Skeletal muscle tissue (tissue), 4 donors: ENCODE data around the gene RASSF7. TPM values are rescaled to one million over a fixed set of nuclear protein-coding genes. Genes with fewer than 3 reads are reported as not detected.
"Not testable (repeated sequence)": the region's sequence is repeated elsewhere in the genome, so short reads cannot be mapped to it uniquely, and the experiment has no call there.

Source experiments
- H3K27ac ChIP-seq: one replicate; pipeline ENCODE4 v1.7.0; 2013; ENCODE audit warnings: mild to moderate bottlenecking, low read depth, low read length, inconsistent platforms
- H3K27me3 ChIP-seq, 3 donors: one replicate each; pipeline ENCODE4 v1.7.0; 2013; ENCODE audit warnings: low read length in 3 of 3; ENCODE audit not compliant: control insufficient read depth in 3 of 3, insufficient read depth in 3 of 3
- H3K36me3 ChIP-seq, 3 donors: one replicate each; pipeline ENCODE4 v1.7.0; 2013; ENCODE audit warnings: low read length in 3 of 3; ENCODE audit not compliant: control insufficient read depth in 3 of 3, insufficient read depth in 3 of 3
- H3K4me1 ChIP-seq, 3 donors: one replicate each; pipeline ENCODE4 v1.7.0; 2013; ENCODE audit warnings: low read length in 3 of 3, mild to moderate bottlenecking in 3 of 3; ENCODE audit not compliant: control insufficient read depth in 3 of 3, insufficient read depth in 3 of 3
- H3K4me3 ChIP-seq, 3 donors: one replicate each; pipeline ENCODE4 v1.7.0; 2013; ENCODE audit warnings: low read length in 3 of 3
- H3K9ac ChIP-seq, 3 donors: one replicate each; pipeline ENCODE4 v1.7.0; 2013; ENCODE audit warnings: low read length in 3 of 3, mild to moderate bottlenecking in 3 of 3, moderate library complexity in 2 of 3, low read depth in 1 of 3
- H3K9me3 ChIP-seq, 3 donors: one replicate each; pipeline ENCODE4 v1.7.0; 2013; ENCODE audit warnings: low read length in 3 of 3; ENCODE audit not compliant: control insufficient read depth in 3 of 3
- total RNA-seq: library from RNA; depleted of rRNA; stranded (reverse); fragments of >200 nt; gene quantifications from one replicate; pipeline ENCODE4 v1.2.3, GENCODE V29; 2014
- donor health status: Osteomylitis.

RASSF7 gene
- total RNA-seq: 0.52 TPM

DNA sequence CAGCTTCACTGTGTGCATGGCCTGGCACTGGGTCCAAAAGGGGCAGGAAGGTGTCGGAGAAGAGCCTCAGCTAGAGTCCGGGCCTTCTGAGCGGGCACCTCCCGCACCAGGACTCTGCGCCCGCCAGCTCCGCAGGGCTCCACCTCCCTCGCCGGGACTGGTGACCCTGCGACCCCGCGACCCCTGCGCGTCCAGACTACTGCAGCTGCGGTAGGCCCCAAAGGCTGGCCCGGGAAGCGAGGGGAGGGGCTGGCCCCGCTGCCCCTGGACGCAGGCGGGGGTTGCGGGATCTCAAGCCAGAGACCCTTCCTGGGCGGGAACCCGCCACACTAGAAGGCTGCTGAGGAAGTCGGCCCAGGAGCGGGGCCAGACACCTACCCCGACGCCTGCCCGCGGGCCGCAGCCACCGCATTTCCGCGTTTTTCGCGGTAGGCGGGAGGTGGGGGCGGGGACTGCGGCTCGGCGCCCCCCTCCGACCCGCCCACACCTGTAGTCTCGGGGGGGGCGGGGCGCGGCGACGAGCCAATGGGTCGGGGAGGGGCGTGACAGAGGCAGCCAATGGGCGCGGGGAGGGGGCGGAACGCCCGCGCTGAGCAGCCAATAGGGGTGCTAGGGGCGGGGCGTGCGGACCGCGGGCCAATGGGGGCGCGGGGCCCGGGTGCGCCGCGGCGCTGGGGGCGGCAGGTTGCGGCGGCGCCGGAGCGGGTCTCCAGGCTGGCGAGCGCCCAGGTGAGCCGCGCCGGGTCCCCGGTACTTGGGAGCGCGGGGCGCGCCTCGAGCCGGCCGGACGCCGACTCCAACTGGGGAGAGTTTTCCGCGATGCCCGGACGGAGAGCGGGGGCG, at the start of gene RASSF7, which contains the start of gene LMNTD2:
Gene RASSF7 (plus strand): TSS at position 666 of the 843 bp plus-strand sequence. CDS start 799 bp downstream, outside the sequence.
Gene LMNTD2 (minus strand): TSS at position 434 of the 843 bp plus-strand sequence. CDS start 22 bp downstream, at position 412.
- Histone ChIP-seq H3K36me3 (no peaks in the 10 kb centered on the region), H3K27me3 (peaks cover 19 to 35% (median 33%) of the 10 kb centered on the region in 3 donors), H3K4me3 (peak within 1 kb of the TSS; percentile 56 to 73 (median 71)), H3K9me3 (no peaks in the 10 kb centered on the region), H3K9ac (peak within 1 kb of the TSS in 2 of 3 donors; percentile 53 to 74), H3K27ac (no peak within 1 kb of the TSS), H3K4me1 (peaks cover 11 to 17% (median 12%) of the 10 kb centered on the region in 3 donors)

DNA sequence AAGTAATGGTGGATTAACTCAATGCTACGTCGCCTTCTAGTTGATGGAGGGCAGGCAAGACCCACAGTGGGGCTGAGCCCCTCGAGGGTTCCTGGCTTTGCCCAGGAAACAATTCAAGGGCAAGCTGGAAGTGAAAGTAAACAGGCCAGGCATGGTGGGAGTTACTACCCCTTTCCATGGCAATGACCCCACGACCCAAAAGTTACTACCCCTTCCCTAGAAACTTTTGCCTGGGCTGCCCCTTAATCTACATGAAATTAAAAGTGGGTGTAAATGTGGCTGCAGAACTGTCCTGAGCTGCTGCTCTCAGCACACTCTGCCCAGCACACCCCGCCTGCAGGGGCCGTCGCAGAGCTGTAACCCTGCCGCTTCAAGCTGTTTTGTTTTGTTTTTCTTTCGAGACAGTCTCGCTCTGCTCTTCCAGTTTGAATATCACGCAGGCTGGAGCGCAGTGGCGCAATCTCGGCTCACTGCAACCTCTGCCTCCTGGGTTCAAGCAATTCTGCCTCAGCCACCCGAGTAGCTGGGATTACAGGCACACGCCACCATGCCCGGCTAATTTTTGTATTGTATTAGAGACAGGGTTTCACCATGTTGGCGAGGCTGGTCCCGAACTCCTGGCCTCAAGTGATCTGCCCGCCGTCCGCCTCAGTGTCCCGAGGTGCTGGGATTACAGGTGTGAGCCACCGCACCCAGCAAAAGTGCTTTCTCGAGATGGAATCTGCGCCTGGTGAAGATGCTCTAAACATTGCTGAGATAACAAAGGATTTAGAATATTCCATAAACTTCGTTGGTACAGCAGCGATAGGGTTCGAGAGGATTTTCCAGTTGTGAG, 47.8 kb upstream of the RASSF7 start:
- Histone ChIP-seq H3K27me3 (no peaks in the 10 kb centered on the region), H3K4me1 (peaks cover 0 to 2% (median 0%) of the 10 kb centered on the region in 3 donors), H3K9ac (no peak overlapping the region), H3K9me3 (no peaks in the 10 kb centered on the region), H3K27ac (no peak overlapping the region), H3K36me3 (peaks cover 7 to 8% (median 8%) of the 10 kb centered on the region in 3 donors), H3K4me3 (no peak overlapping the region)

DNA sequence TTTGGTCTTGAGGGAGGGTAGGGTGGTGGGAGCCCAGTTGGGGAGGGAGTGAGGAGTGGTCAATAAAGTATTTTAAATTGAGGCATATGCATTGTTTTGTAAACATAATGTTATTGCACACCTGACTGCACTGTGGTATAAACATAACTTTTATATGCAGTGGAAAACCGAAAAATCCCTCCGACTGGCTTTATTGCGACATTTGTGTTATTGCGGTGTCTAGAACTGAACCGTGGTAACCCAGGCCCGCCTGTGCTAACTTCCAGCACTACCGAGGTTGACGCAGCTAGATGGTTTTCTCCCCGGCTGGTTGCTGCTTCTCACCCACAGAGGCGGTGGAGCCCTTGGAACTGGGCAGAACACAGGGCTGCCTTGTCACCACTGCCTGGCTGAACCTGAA, 46.2 kb upstream of the RASSF7 start:
- Histone ChIP-seq H3K27ac (no peak overlapping the region), H3K9me3 (no peaks in the 10 kb centered on the region), H3K4me3 (no peak overlapping the region), H3K36me3 (peaks cover 0 to 6% (median 3%) of the 10 kb centered on the region in 3 donors), H3K9ac (no peak overlapping the region), H3K27me3 (no peaks in the 10 kb centered on the region), H3K4me1 (peaks cover 0 to 4% (median 2%) of the 10 kb centered on the region in 3 donors)

DNA sequence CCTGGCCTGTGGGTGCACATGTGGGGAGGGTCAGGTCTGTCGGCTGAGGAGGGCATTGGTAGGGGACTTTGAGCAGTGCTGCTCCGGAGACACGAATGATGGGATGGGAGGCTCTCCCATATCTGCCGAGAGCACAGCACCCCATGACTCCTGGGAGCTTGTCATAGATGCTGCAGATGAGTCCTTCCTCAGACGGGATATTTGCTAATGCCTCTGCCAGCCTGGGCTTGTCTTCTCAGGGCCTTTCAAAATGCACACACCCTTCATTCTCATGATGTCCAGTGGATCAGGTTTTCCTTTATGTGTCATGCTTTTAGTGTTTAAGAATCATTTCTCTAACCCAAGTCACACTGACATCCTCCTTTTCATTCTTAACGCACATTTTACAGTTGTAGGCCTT, 45.6 kb upstream of the RASSF7 start:
- H3K9ac ChIP-seq: no peak overlapping the region
- H3K9me3 ChIP-seq: no peaks in the 10 kb centered on the region
- H3K4me3 ChIP-seq: no peak overlapping the region
- peaks cover 0 to 4% (median 2%) of the 10 kb centered on the region in 3 donors for H3K4me1 ChIP-seq
- peaks cover 0 to 6% (median 0%) of the 10 kb centered on the region in 3 donors for H3K36me3 ChIP-seq
- no peak overlapping the region for H3K27ac ChIP-seq
- no peaks in the 10 kb centered on the region for H3K27me3 ChIP-seq

- peaks cover 0 to 5% (median 0%) of the 10 kb centered on the region in 3 donors for H3K36me3 ChIP-seq
- H3K9ac ChIP-seq: no peak overlapping the region
- no peak overlapping the region for H3K27ac ChIP-seq
- H3K9me3 ChIP-seq: no peaks in the 10 kb centered on the region
- peaks cover 0 to 4% (median 2%) of the 10 kb centered on the region in 3 donors for H3K4me1 ChIP-seq
- H3K4me3 ChIP-seq: no peak overlapping the region
- no peaks in the 10 kb centered on the region for H3K27me3 ChIP-seq
These were observed 44.4 kb upstream of the RASSF7 start for GRCh38 chr11:516400-516799.

- H3K27ac ChIP-seq, H3K36me3 ChIP-seq, H3K4me3 ChIP-seq, H3K4me1 ChIP-seq, H3K9me3 ChIP-seq, H3K9ac ChIP-seq, H3K27me3 ChIP-seq: not testable (repeated sequence)
These were observed 43.7 kb upstream of the RASSF7 start for GRCh38 chr11:516918-517685.

GRCh38 chr11:518463-519202, 42.1 kb upstream of the RASSF7 start:
- peak overlapping the region in 2 of 3 donors; percentile 14 to 50 for H3K9ac ChIP-seq
- peak overlapping the region; percentile 88 for H3K27ac ChIP-seq
- H3K9me3 ChIP-seq: no peaks in the 10 kb centered on the region
- H3K36me3 ChIP-seq: no peaks in the 10 kb centered on the region
- H3K27me3 ChIP-seq: no peaks in the 10 kb centered on the region
- H3K4me3 ChIP-seq: peak overlapping the region; percentile 43 to 45 (median 44)
- H3K4me1 ChIP-seq: peaks cover 0 to 4% (median 2%) of the 10 kb centered on the region in 3 donors

- no peaks in the 10 kb centered on the region for H3K9me3 ChIP-seq
- H3K27ac ChIP-seq: no peak overlapping the region
- no peaks in the 10 kb centered on the region for H3K27me3 ChIP-seq
- H3K36me3 ChIP-seq: no peaks in the 10 kb centered on the region
- H3K4me1 ChIP-seq: peaks cover 0 to 4% (median 2%) of the 10 kb centered on the region in 3 donors
- H3K4me3 ChIP-seq: no peak overlapping the region
- no peak overlapping the region for H3K9ac ChIP-seq
These were observed 40.2 kb upstream of the RASSF7 start for GRCh38 chr11:520428-521176.
